ENCODE measurements around the gene CTRB1.

CTRB1 gene

GRCh38 chr16:75218256-75219076 lies at the start of gene CTRB1:
Gene CTRB1, plus strand, starts transcription at chr16:75218988. Its CDS starts 20 bp downstream, at chr16:75219008.
- DNase-seq: no peak

- no peak for DNase-seq
Measured at GRCh38 chr16:75169899-75170405, 48.8 kb upstream of the CTRB1 start.

GRCh38 chr16:75172578-75172977 lies 46.2 kb upstream of the CTRB1 start:
- DNase-seq: no peak

DNA sequence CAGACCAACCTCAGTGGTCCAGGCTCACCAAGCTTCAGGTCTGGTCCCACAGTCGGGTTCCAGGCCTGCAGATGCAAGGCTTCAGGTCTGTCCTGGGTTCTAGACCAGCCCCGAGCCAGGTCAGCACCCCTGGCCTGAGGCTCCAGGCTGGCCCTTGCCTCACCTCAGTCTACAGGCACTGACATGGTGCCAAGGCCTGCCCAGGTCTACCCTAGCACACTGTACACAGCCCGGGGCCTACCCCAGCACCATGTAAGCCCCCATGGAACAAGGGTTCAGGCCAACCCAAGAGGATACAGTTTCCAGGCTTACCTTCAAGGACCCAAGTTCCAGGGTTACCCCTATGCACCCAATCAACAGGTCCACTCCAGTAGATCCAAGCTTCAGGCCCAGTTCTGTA lies 43.7 kb upstream of the CTRB1 start:
- no peak for DNase-seq

DNA sequence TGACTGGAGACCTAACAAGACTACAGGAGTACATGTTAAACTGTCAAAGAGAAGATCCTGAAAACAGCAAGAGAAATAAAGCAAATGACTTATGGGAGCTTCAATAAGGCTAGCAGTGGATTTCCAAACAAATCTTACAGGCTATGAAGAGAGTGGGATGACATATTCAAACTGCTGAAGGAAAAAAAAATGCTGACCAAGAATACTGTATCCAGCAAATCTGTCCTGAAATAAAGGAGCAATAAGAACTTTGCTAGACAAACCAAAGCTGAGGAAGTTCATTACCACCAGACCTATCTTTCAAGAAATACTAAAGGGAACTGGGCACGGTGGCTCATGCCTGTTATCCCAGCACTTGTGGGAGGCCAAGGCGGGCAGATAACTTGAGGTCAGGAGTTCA lies 41.9 kb upstream of the CTRB1 start:
- no peak for DNase-seq

DNA sequence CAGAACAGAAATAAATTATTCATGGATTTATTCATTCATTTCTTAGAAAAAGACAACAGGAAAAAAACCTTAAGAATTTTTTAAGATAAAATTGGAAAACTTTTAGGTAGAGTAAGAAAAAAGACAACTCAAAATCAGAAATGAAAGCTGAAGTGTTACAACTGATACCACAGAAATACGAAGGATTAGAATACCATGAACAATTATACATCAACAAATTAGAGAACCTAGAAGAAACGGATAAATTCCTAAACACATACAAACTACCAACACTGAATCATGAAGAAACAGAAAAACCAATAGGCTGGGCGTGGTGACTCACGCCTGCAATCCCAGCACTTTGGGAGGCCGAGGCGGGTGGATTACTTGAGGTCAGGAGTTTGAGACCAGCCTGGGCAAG lies 39.6 kb upstream of the CTRB1 start:
- DNase-seq: no peak

DNA sequence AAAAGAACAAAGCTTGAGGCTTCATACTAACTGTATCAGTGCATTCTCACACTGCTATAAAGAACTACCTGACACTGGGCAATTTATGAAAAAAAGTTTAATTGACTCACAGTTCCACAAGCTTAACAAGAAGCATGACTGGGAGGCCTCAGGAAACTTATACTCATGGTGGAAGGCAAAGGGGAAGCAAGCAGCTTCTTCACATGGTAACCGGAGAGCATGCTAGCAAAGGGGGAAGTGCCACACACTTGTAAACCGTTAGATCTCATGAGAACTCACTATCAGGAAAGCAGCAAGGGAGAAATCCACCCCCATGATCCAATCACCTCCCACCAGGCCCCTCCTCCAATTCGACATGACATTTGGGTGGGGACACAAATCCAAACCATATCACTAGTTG lies 37.2 kb upstream of the CTRB1 start:
- no peak for DNase-seq

DNA sequence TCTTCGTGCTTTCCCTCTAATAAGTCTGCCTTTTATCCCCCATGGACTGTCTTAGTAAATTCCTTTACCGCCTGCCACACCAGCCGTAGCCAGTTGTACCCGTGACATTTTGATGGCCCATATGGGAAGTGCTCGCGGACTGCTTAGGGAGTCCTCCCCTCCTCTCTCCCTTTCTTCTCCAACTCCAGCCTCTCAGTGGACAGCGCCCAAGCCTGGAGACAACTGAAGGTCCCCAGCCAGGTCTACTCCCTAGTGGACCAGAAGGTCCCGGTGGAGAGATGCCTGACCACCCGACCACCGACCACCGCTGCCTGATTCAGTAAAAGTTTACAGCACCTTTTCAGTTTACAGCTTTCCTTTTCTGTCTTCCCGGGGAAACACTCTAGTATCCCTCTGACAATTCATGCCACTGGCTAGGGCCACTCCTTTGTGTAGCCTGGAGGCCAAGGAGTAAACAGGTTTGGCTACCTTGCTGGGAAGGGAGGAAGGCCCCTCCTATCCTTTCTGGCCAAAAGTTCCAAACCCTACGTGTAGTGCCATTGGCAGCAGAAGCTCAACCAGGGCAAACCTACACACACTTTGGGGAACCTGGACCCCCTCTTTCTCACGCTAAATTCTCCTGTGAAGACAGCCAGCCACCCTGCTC lies 29.8 kb upstream of the CTRB1 start:
- no peak for DNase-seq

- DNase-seq: no peak
Measured at GRCh38 chr16:75189638-75190245, 29.0 kb upstream of the CTRB1 start.

- DNase-seq: no peak
Measured at GRCh38 chr16:75192606-75193264, 26.1 kb upstream of the CTRB1 start.

DNA sequence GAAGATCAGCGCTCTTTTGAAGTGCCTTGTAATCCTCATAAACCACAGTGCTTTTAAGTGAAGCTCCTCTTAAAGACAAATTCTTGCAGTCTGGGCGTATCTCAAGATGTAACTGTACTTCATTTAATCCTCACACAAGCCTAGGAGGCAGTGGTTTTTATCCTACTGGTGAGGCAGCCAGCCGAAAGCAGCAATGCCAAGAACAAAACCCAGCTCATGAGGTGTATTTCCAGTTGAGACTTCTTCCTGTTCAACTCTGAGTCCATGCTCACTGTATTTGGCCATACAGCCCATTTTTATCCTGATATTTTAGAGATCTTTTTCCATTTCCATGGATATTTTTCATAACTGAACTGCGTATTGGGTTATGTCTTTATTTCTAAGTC lies 25.5 kb upstream of the CTRB1 start:
- no peak for DNase-seq

DNA sequence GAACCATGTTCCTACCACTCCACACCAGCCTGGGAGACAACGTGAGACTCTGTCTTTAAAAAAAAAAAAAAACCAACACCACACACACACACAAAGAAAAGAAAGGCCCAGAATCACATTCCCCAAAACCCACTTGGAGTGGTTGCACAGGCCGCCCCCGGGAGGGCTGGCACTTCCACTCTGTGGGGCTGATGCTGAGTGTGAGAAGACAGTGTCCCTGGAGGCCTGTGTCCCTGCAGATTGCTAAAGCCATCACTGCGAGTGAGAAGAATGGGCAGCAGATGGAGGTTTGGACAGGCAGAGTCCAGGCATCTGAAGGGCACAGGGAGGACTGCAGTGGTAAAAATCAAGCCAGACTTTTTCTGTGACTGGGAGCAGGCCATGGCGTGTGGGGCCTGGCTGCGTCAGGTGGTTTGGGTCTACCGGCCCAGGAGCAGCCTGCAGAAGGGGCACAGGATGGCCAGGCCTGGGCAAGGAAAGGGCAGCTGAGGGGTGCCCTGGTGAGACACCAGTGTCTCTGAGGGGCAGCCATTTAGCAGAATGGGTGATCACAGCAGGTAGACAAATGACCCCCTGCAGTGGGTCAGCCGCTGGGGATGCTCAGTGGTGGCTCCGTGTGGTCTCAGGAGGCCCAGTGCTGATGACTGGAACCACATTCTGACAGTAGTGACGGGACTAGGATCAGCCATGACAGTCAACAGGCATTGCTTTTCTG lies 24.9 kb upstream of the CTRB1 start:
- no peak for DNase-seq

GRCh38 chr16:75195811-75196790 lies 22.7 kb upstream of the CTRB1 start:
- DNase-seq: no peak

GRCh38 chr16:75196836-75197235 lies 22.0 kb upstream of the CTRB1 start:
- DNase-seq: no peak

DNA sequence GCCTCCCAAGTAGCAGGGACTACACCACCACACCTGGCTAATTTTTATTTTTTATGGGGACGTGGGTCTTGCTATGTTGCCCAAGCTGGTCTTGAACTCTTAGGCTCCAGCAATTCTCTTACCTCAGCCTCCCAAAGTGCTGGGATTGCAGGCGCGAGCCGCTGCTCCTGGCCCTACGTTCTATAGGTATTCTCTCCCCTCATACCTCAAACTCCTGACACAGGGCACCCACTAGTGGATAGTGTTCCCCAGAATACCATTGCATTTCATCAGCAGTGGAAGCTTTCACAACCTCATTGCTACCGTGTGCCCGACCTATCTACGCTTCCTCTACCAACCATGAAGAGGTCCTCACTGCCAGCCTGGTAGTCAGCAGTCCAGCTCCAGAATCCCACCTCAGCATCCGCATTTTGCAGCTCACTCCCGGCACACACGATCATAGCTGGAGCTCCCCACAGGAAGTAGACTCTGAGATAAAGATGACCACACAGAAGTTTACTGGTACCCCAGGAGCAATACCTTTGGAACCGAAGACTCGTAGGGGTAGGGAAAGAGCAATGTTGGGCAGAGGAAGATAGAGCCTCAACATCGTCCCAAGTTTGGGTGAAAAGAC lies 21.2 kb upstream of the CTRB1 start:
- DNase-seq: peak in 1 of 3 experiments; percentile 10

- DNase-seq: peak in 1 of 3 experiments; percentile 18
Measured at GRCh38 chr16:75198135-75198600, 20.6 kb upstream of the CTRB1 start.

GRCh38 chr16:75202069-75202590 lies 16.7 kb upstream of the CTRB1 start:
- no peak for DNase-seq

GRCh38 chr16:75203096-75203495 lies 15.7 kb upstream of the CTRB1 start:
- no peak for DNase-seq

GRCh38 chr16:75203667-75204409 lies 14.9 kb upstream of the CTRB1 start:
- no peak for DNase-seq

GRCh38 chr16:75204410-75204758 lies 14.4 kb upstream of the CTRB1 start:
- no peak for DNase-seq
